ENCODE results near the gene SORCS2. TPM values are rescaled to one million over a fixed set of nuclear protein-coding genes. Genes with fewer than 3 reads are reported as not detected.

Gene SORCS2
- total and polyA plus RNA-seq, 2 of the 8 experiments (the other 6 are each of a cell fraction or from before 2014, with no cell fraction given), result 0.36 to 1.8 TPM

DNA sequence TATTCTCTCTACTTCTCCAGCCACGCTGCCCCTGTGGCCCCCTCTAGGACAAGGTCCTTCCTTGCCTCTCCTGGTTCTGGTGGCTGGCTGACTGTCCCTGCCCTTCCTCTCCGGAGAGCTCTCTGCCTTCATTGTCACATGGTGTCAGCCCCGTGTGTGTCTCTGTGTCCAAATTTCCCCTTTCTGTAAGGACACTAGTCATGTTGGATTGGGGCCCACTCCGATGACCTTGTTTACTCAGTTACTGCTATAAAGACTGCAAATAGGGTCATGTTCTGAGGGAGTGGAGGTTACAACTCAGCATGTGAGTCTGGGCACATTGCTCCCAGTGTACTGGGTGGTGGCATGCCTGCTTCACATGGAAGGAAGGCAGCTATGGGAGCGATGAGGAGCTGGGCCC, 371.9 kb downstream of the SORCS2 start:
- H3K14ac ChIP-seq (ENCODE audit: insufficient read length), result no peak overlapping the region
- H3K79me2 ChIP-seq (ENCODE audit: control insufficient read depth in 1 of 2, insufficient read depth in 2 of 2, low read length in 2 of 2), result no peaks in the 10 kb centered on the region
- peaks cover 15% of the 10 kb centered on the region; the same call in 1 of the 2 replicates for H3K23me2 ChIP-seq (ENCODE audit: low read depth, low read length)
- TF ChIP-seq RBBP5 (IDR thresholded peaks at IDR 0.05; ENCODE audit: borderline replicate concordance, low read depth, low read length) (no peak), EP300 (IDR thresholded peaks at IDR 0.05; ENCODE audit: borderline replicate concordance in 1 of 2, low read depth in 2 of 2, low read length in 2 of 2) (no peak), KDM5A (IDR thresholded peaks at IDR 0.05; ENCODE audit: low read length) (no peak), ASH2L (IDR thresholded peaks at IDR 0.05; ENCODE audit: low read length) (no peak), CREB1 (IDR thresholded peaks at IDR 0.05) (no peak), CHD2 (IDR thresholded peaks at IDR 0.05; ENCODE audit: low read length) (no peak), JUN (IDR thresholded peaks at IDR 0.05; ENCODE audit: low read depth, low read length) (no peak), KDM4A (IDR thresholded peaks at IDR 0.05; ENCODE audit: low read depth, low read length, severe bottlenecking) (no peak), BACH1 (IDR thresholded peaks at IDR 0.05; ENCODE audit: low read length) (no peak), HDAC2 (IDR thresholded peaks at IDR 0.05; ENCODE audit: borderline replicate concordance in 1 of 2, low read depth in 2 of 2, low read length in 2 of 2) (no peak), YY1 (IDR thresholded peaks at IDR 0.05; ENCODE audit: low read depth, low read length) (no peak), EZH2 (IDR thresholded peaks at IDR 0.05; ENCODE audit: low read depth, low read length, severe bottlenecking) (no peak), FOSL1 (IDR thresholded peaks at IDR 0.05; ENCODE audit: insufficient read depth, low read depth, low read length) (no peak), SIRT6 (IDR thresholded peaks at IDR 0.05; ENCODE audit: low read length) (no peak)
- H3K4me2 ChIP-seq (ENCODE audit: insufficient read depth in 1 of 2, low read depth in 2 of 2, low read length in 2 of 2), result no peak overlapping the region
- no peak overlapping the region for H4K5ac ChIP-seq (ENCODE audit: insufficient read length, low read depth, low read length)
- H2BK12ac ChIP-seq (ENCODE audit: low read depth, low read length), result no peak overlapping the region
- no peak overlapping the region for H3K27ac ChIP-seq (ENCODE audit: low read depth, low read length)
- POLR2A ChIA-PET (ENCODE audit: partially characterized antibody), result no interaction called here
- no peak overlapping the region for H2AFZ ChIP-seq (ENCODE audit: low read length)
- H2AK5ac ChIP-seq (ENCODE audit: low read depth, low read length), result no peak overlapping the region
- H3K56ac ChIP-seq (replicated peaks; ENCODE audit: insufficient read length, low read depth, low read length), result no peak overlapping the region
- no peaks in the 10 kb centered on the region for H3K36me3 ChIP-seq (ENCODE audit: control insufficient read depth in 2 of 4, insufficient read depth in 4 of 4, low read length in 3 of 4)
- FAIRE-seq, result no peak
- H3K9me3 ChIP-seq (ENCODE audit: insufficient read depth in 2 of 2, low read depth in 1 of 2, low read length in 1 of 2), result peaks cover 3 to 6% of the 10 kb centered on the region in 2 experiments; a peak in 1 of 4 replicates
- H4K20me1 ChIP-seq (replicated peaks in 1 of 2; ENCODE audit: control insufficient read depth in 1 of 2, insufficient read depth in 2 of 2, low read length in 2 of 2), result peaks cover 0 to 11% of the 10 kb centered on the region in 2 experiments
- no peak overlapping the region for H2BK5ac ChIP-seq (ENCODE audit: low read depth, low read length)
- H3K27me3 ChIP-seq (replicated peaks in 1 of 4; ENCODE audit: control insufficient read depth in 3 of 4, extremely low read depth in 1 of 4, insufficient read depth in 3 of 4, low read length in 3 of 4), result no peaks in the 10 kb centered on the region
- CTCF ChIA-PET (ENCODE audit: partially characterized antibody), result interaction anchor here (0.5 to 2.0 kb wide), 5 partner anchors 9 to 717 kb away, joined by 3 to 7 read pairs (median 3); no protein-coding TSS in a partner anchor
- H2BK15ac ChIP-seq (ENCODE audit: low read length), result no peak overlapping the region
- no peaks in the 10 kb centered on the region for H3K79me1 ChIP-seq (ENCODE audit: low read depth, low read length)
- no peaks in the 10 kb centered on the region for H3K4me1 ChIP-seq (replicated peaks in 1 of 4; ENCODE audit: control insufficient read depth in 3 of 4, insufficient read depth in 4 of 4, low read length in 3 of 4)
- H2BK20ac ChIP-seq (ENCODE audit: low read length), result no peak overlapping the region
- no peak overlapping the region for H3K9ac ChIP-seq (replicated peaks in 1 of 4; ENCODE audit: extremely low read depth in 1 of 4, low read depth in 3 of 4, low read length in 3 of 4)
- H3K18ac ChIP-seq (ENCODE audit: extremely low read depth, low read length), result no peak overlapping the region
- WGBS, 2 experiments (ENCODE audit: extremely low coverage in 1 of 2, insufficient coverage in 1 of 2, insufficient read length in 1 of 2, insufficient replicate concordance in 2 of 2, low coverage in 1 of 2, low lambda C conversion rate in 2 of 2, missing lambda C conversion rate in 1 of 2), result 83% methylated on average over 5 of the region's 5 CpGs; no CpG with 5 or more reads in 1 of the 2 experiments
- H4K8ac ChIP-seq (ENCODE audit: extremely low read depth, insufficient read depth, low read length), result no peak overlapping the region
- H3K23ac ChIP-seq (ENCODE audit: insufficient read length), result no peak overlapping the region
- no peak overlapping the region for H4K91ac ChIP-seq (replicated peaks; ENCODE audit: insufficient read length, low read length)
- H3K4ac ChIP-seq (replicated peaks; ENCODE audit: insufficient read length, low read depth, low read length), result no peak overlapping the region
- no peak for DNase-seq (ENCODE audit: low read depth in 1 of 2, low spot score in 2 of 2)
- H3K4me3 ChIP-seq (ENCODE audit: extremely low read depth in 1 of 4, insufficient read depth in 2 of 4, low read depth in 3 of 4, low read length in 4 of 4), result no peak overlapping the region
- no peak overlapping the region for H2BK120ac ChIP-seq (replicated peaks; ENCODE audit: low read depth, low read length)
